Measurements from ENCODE around the gene DNM2. TPM values are rescaled to one million over a fixed set of nuclear protein-coding genes. Genes with fewer than 3 reads are reported as not detected.

The DNM2 gene
- total and polyA plus RNA-seq, 2 of the 13 experiments (the other 11 are each of a cell fraction or from before 2014, with no cell fraction given), result 41.7 to 59.8 TPM

DNA sequence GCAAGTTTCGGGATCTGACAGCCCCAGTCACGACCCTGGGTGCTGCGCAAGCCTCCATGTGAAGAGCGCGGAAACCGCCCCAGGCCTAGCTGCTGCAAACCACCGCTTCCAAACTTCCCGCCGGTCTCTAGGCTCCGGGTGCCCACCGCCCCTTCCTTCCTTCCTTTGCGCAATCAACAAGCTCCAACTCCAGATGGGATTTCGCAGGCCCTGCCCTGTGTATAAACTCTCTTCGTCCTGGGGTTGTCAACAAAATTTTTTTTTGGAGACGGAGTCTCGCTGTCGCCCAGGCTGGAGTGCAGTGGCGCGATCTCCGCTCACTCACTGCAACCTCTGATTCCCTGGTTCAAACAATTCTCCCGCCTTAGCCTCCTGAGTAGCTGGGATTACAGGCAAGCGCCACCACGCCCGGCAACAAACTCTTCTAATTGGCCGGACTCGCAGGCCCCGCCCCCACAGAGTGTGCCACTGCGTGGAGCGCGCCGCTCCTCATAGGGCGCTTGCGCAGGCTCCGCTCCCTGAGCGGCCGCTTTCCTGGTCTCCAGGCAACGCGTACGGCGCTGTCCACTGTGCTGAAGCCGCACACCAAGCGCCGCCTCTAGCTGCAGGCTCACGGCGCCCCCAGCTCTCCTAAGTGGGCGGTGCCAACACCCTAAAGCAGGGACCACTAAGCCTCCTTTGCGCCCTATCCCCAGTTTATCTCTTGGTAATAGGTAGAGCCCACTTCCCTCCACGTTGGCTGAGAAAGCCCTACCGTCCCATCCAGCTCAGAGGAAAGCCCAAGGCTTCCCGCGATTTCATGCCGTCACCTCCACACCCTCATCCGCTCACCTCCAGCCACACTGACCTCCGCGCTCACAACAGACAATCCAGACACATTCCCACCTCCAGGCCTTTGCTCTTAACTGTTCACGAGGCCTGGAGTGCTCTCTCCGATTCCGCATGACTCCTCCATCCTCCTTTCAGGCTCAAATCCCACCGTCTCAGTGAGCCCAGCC is 22.2 kb upstream of the DNM2 start (continued):
- TF ChIP-seq CCDC6 (CRISPR knock-in tag; IDR thresholded peaks at IDR 0.05) (peak; percentile 74; the same call in 1 of the 2 replicates), ZNF12 (CRISPR knock-in tag; IDR thresholded peaks at IDR 0.05) (peak; percentile 88), AHR (CRISPR knock-in tag; IDR thresholded peaks at IDR 0.05) (peak; percentile 96), MBD4 (IDR thresholded peaks at IDR 0.05; ENCODE audit: borderline replicate concordance, low read length) (no peak), HNF4A (CRISPR knock-in tag; IDR thresholded peaks at IDR 0.05) (no peak), JUN (CRISPR knock-in tag; IDR thresholded peaks at IDR 0.05) (no peak), ARHGAP35 (CRISPR knock-in tag; IDR thresholded peaks at IDR 0.05; ENCODE audit: borderline replicate concordance) (peak; percentile 95), ZNF83 (CRISPR knock-in tag; IDR thresholded peaks at IDR 0.05; ENCODE audit: borderline replicate concordance) (no peak), ZNF792 (CRISPR knock-in tag; IDR thresholded peaks at IDR 0.05) (peak; percentile 92), ZNF557 (CRISPR knock-in tag; IDR thresholded peaks at IDR 0.05) (no peak), KMT2A (CRISPR knock-in tag; IDR thresholded peaks at IDR 0.05) (no peak; the same call in 1 of the 2 replicates), NR3C1 (CRISPR knock-in tag; IDR thresholded peaks at IDR 0.05) (no peak), CHD4 (IDR thresholded peaks at IDR 0.05; ENCODE audit: borderline replicate concordance, low read length) (no peak), HDAC1 (CRISPR knock-in tag; IDR thresholded peaks at IDR 0.05) (peak; percentile 94), SNAPC2 (CRISPR knock-in tag; IDR thresholded peaks at IDR 0.05) (0 out of 2 replicates have a peak, but pooled peaks have one; percentile 33), NFYC (CRISPR knock-in tag; IDR thresholded peaks at IDR 0.05) (peak; percentile 70)
- TF ChIP-seq, protein P1, sequence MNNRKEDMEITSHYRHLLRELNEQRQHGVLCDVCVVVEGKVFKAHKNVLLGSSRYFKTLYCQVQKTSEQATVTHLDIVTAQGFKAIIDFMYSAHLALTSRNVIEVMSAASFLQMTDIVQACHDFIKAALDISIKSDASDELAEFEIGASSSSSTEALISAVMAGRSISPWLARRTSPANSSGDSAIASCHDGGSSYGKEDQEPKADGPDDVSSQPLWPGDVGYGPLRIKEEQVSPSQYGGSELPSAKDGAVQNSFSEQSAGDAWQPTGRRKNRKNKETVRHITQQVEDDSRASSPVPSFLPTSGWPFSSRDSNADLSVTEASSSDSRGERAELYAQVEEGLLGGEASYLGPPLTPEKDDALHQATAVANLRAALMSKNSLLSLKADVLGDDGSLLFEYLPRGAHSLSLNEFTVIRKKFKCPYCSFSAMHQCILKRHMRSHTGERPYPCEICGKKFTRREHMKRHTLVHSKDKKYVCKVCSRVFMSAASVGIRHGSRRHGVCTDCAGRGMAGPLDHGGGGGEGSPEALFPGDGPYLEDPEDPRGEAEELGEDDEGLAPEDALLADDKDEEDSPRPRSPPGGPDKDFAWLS (CRISPR knock-in tag; IDR thresholded peaks at IDR 0.05; ENCODE audit: borderline replicate concordance), result no peak
- TF ChIP-seq, protein P2, sequence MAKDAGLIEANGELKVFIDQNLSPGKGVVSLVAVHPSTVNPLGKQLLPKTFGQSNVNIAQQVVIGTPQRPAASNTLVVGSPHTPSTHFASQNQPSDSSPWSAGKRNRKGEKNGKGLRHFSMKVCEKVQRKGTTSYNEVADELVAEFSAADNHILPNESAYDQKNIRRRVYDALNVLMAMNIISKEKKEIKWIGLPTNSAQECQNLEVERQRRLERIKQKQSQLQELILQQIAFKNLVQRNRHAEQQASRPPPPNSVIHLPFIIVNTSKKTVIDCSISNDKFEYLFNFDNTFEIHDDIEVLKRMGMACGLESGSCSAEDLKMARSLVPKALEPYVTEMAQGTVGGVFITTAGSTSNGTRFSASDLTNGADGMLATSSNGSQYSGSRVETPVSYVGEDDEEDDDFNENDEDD (CRISPR knock-in tag; IDR thresholded peaks at IDR 0.05; ENCODE audit: borderline replicate concordance), result peak; percentile 63
- TF ChIP-seq, protein P3, sequence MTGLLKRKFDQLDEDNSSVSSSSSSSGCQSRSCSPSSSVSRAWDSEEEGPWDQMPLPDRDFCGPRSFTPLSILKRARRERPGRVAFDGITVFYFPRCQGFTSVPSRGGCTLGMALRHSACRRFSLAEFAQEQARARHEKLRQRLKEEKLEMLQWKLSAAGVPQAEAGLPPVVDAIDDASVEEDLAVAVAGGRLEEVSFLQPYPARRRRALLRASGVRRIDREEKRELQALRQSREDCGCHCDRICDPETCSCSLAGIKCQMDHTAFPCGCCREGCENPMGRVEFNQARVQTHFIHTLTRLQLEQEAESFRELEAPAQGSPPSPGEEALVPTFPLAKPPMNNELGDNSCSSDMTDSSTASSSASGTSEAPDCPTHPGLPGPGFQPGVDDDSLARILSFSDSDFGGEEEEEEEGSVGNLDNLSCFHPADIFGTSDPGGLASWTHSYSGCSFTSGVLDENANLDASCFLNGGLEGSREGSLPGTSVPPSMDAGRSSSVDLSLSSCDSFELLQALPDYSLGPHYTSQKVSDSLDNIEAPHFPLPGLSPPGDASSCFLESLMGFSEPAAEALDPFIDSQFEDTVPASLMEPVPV (CRISPR knock-in tag; IDR thresholded peaks at IDR 0.05), result peak; percentile 78
- TF ChIP-seq, protein P4, sequence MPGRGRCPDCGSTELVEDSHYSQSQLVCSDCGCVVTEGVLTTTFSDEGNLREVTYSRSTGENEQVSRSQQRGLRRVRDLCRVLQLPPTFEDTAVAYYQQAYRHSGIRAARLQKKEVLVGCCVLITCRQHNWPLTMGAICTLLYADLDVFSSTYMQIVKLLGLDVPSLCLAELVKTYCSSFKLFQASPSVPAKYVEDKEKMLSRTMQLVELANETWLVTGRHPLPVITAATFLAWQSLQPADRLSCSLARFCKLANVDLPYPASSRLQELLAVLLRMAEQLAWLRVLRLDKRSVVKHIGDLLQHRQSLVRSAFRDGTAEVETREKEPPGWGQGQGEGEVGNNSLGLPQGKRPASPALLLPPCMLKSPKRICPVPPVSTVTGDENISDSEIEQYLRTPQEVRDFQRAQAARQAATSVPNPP (CRISPR knock-in tag; IDR thresholded peaks at IDR 0.05), result no peak
- TF ChIP-seq, protein P5, sequence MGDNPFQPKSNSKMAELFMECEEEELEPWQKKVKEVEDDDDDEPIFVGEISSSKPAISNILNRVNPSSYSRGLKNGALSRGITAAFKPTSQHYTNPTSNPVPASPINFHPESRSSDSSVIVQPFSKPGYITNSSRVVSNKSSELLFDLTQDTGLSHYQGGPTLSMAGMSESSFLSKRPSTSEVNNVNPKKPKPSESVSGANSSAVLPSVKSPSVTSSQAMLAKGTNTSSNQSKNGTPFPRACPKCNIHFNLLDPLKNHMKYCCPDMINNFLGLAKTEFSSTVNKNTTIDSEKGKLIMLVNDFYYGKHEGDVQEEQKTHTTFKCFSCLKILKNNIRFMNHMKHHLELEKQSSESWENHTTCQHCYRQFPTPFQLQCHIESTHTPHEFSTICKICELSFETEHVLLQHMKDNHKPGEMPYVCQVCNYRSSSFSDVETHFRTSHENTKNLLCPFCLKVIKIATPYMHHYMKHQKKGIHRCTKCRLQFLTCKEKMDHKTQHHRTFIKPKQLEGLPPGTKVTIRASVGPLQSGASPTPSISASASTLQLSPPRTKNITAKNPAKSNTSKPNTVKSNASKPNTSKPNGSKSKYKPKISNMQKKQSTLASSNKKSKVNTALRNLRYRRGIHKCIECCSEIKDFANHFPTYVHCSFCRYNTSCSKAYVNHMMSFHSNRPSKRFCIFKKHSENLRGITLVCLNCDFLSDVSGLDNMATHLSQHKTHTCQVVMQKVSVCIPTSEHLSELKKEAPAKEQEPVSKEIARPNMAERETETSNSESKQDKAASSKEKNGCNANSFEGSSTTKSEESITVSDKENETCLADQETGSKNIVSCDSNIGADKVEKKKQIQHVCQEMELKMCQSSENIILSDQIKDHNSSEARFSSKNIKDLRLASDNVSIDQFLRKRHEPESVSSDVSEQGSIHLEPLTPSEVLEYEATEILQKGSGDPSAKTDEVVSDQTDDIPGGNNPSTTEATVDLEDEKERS (CRISPR knock-in tag; IDR thresholded peaks at IDR 0.05), result peak; percentile 86; the same call in 1 of the 2 replicates

Data from HepG2 (cell line).